PC-3 (cell line): ENCODE measurements around the gene CDK5RAP2.

ENCODE experiments used
- CTCF ChIP-seq: fragments of 300-600 bp; sonication (generic); conservative IDR thresholded peaks from 2 replicates; pipeline ENCODE4 v1.5.1; 2017; ENCODE audit warnings: antibody characterized with exemption, low read depth, mild to moderate bottlenecking, low read length
- EZH2 ChIP-seq: fragments of 300-600 bp; sonication (generic); IDR thresholded peaks from one replicate; pipeline ENCODE4 v1.6.1; 2017; ENCODE audit warnings: antibody characterized with exemption, mild to moderate bottlenecking, low read length; ENCODE audit not compliant: unreplicated experiment

DNA sequence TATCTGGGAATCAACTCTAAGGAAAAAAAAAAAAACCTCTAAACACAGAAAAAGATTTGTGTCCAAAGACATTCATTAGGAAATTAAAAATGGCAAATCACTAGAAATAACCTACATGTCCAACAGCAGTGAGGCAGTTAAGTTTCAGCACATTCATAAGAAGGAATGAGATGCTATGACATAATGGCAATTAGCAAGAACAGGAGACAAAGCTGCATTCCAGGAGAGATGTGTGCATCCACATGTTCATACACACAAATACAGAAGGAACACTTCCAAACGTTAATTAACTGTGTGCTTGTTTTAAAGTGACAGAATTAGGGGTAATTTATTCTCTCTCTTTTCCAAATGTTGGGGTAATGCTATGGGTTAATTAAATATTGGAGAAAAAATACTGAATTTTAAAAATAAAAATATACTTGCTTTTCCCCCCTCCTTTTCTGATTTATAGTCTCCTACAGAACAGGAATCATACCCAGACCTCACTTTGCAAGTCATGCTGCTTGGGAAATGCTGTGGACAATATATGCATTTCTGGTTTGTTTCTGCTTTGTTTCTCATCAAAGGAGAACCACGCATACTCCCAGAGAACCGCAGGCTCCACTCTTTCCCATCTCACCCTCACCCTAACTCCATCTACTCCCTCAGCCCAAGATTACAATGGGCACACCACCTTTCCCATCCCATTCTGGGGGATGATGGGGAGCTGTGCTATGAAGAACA is 114.1 kb downstream of the CDK5RAP2 start:
- TF ChIP-seq CTCF: no peak
- no peak for TF ChIP-seq EZH2
